Stimulated activated CD8-positive, alpha-beta memory T cell treated with anti-CD3 and anti-CD28 coated beads, Interleukin-2, amount 100 ng/mL, for 48 hours (primary cell): ENCODE data around the gene NEURL2.

ENCODE experiments used
- DNase-seq, 2 donors: peaks; one replicate each; pipeline ENCODE4 v3.0.0-alpha.2; 2020; ENCODE audit warnings: low read depth in 2 of 2

Gene NEURL2

DNA sequence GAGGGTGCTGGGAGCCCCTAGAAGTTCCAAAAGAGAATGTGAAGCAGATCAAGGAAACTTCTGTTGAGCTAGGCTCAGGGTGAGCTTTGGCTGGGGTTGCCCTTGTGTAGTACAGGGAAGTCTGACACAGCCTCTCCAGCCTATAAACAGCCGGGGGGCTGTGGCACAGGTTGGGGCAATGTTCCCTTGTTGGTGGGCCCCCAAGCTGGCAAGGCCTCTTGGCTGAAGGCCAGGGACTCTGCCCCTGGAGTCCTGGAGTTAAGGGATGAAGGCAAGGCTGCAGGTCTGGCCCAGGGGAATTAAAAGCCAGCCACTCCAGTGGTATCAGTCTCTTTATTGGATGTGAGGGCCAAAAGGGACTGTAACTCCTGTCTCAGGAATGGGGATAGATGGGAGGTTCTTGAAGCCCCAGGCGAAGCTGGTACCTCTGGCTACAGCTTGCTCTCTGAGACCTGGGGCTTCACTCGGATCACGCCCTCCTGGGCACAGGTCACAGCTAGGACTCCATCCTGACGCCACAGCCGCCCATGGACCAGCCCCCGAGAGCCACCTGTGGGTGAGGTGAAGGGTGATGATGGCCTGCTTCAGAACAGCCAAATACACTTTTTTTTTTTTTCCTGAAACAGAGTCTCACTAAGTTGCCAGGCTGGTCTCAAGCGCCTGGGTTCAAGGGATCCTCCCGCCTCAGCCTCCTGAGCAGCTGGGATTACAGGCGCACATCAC is 49.4 kb downstream of the NEURL2 start:
- no peak for DNase-seq

DNA sequence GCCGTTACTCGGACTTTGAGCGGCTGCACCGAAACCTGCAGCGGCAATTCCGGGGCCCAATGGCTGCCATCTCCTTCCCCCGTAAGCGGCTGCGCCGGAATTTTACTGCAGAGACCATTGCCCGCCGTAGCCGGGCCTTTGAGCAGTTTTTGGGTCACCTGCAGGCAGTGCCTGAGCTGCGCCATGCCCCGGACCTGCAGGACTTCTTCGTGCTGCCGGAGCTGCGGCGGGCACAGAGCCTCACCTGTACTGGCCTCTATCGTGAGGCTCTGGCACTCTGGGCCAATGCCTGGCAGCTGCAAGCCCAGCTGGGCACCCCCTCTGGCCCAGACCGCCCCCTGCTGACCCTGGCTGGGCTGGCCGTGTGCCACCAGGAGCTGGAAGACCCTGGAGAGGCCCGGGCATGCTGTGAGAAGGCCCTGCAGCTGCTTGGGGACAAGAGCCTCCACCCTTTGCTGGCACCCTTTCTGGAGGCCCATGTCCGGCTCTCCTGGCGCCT is 50.3 kb downstream of the NEURL2 start:
- DNase-seq: no peak
